Neural progenitor cell (in vitro differentiated cells): ENCODE results near the gene SYNDIG1.

ENCODE experiments used
- CTCF ChIP-seq: fragments of 200-600 bp; sonication (generic); IDR thresholded peaks from 2 replicates; pipeline ENCODE4 v1.5.1; 2017; ENCODE audit warnings: antibody characterized with exemption, mild to moderate bottlenecking
- EZH2phosphoT487 ChIP-seq: fragments of 200-600 bp; sonication (generic); IDR thresholded peaks from 2 replicates; pipeline ENCODE4 v1.6.1; 2017; ENCODE audit warnings: antibody characterized with exemption

DNA sequence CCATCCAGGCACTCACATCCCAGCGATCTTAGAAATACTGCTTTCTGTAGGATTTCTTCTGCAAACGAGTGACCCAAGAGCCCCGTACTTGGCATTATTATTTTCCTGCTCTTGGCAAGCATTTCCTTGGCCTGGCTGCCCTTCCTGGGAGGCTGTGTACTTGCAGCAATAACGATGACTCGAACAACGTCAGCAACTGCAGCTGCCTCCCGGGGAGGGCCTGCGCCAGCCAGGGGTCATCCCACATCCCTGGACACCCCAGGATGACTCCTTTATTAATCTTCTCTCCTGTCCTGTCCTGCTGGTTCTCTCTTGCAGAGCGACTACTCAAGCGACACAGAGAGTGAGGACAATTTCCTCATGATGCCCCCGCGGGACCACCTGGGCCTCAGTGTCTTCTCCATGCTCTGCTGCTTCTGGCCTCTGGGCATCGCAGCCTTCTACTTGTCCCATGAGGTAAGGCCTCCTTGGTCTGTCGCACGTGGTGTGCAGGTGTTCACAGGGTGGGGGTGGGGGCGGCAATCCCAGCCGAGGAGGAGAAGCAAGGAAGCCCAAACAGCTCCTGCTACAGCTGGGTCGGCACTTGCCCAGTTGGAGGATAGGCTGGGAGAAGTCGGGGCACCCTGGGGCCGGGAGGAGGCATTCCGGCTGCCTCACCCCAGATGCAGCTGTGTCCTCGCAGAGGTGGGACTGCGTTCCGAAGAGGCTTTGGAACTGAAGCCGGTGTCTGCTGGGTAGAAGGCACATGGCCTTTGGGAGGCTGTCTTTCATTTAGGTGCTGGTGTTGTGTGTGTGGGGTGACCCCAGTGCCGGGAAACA is 115.3 kb downstream of the SYNDIG1 start:
- no peak for TF ChIP-seq EZH2phosphoT487
- no peak for TF ChIP-seq CTCF
